Activated CD4-positive, alpha-beta T cell treated with anti-CD3 and anti-CD28 coated beads, Interleukin-2, amount 10 ng/mL, durations not matched to agents 24 days and 14 days (primary cell): Measurements from ENCODE around the gene RIPOR3. TPM values are rescaled to one million over a fixed set of nuclear protein-coding genes. Genes with fewer than 3 reads are reported as not detected.
"Not testable (repeated sequence)": the region's sequence is repeated elsewhere in the genome, so short reads cannot be mapped to it uniquely, and the experiment has no call there.

Experiments
- DNase-seq: peaks from one replicate; pipeline ENCODE4 v3.0.0; 2022
- H3K27ac Mint-ChIP-seq: one replicate; pipeline ENCODE4 v1.8.0; 2022; ENCODE audit warnings: mild to moderate bottlenecking, mixed read lengths
- H3K27me3 Mint-ChIP-seq: one replicate; pipeline ENCODE4 v1.8.0; 2022; ENCODE audit warnings: mixed read lengths
- H3K36me3 Mint-ChIP-seq: one replicate; pipeline ENCODE4 v1.8.0; 2022; ENCODE audit warnings: low read depth, mild to moderate bottlenecking, mixed read lengths
- H3K4me1 Mint-ChIP-seq: one replicate; pipeline ENCODE4 v1.8.0; 2021; ENCODE audit warnings: mixed read lengths
- H3K4me3 Mint-ChIP-seq: one replicate; pipeline ENCODE4 v1.8.0; 2022; ENCODE audit warnings: mild to moderate bottlenecking, moderate library complexity, mixed read lengths
- H3K9me3 Mint-ChIP-seq: one replicate; pipeline ENCODE4 v1.8.0; 2021; ENCODE audit warnings: mixed read lengths
- intact Hi-C: fragments of 100-400 bp; cut with micrococcal nuclease; formaldehyde crosslinking; loops from one replicate; pipeline ENCODE4 v1.15.1; 2023
- total RNA-seq: library from RNA; stranded (reverse); gene quantifications from 2 replicates; pipeline ENCODE4 v1.2.3, GENCODE V29; 2022

RIPOR3 gene
- total RNA-seq, 1 donor from 2014 or later = not detected

- intact Hi-C loops = no loop called here
- no peaks in the 10 kb centered on the region for H3K36me3 Mint-ChIP-seq
- peaks cover 6% of the 10 kb centered on the region for H3K27me3 Mint-ChIP-seq
- H3K4me3 Mint-ChIP-seq = no peak overlapping the region
- H3K4me1 Mint-ChIP-seq = peaks cover 2% of the 10 kb centered on the region
- DNase-seq = no peak
- no peak overlapping the region for H3K27ac Mint-ChIP-seq
- H3K9me3 Mint-ChIP-seq = no peaks in the 10 kb centered on the region
These were observed 32.5 kb downstream of the RIPOR3 start for GRCh38 chr20:50658804-50659380.

- Mint-ChIP-seq H3K27ac (no peak overlapping the region), H3K4me1 (no peaks in the 10 kb centered on the region)
- intact Hi-C loops = no loop called here
These were observed 35.9 kb downstream of the RIPOR3 start for GRCh38 chr20:50655311-50655880.

GRCh38 chr20:50654904-50655303 is 36.4 kb downstream of the RIPOR3 start:
- no peaks in the 10 kb centered on the region for H3K9me3 Mint-ChIP-seq
- no peaks in the 10 kb centered on the region for H3K36me3 Mint-ChIP-seq
- H3K27ac Mint-ChIP-seq = no peak overlapping the region
- no peak overlapping the region for H3K4me3 Mint-ChIP-seq
- no peak for DNase-seq
- no peaks in the 10 kb centered on the region for H3K4me1 Mint-ChIP-seq
- intact Hi-C loops = no loop called here
- H3K27me3 Mint-ChIP-seq = peaks cover 4% of the 10 kb centered on the region

More at GRCh38 chr20:50655311-50655880, 35.9 kb downstream of the RIPOR3 start:
- no peak for DNase-seq
- no peaks in the 10 kb centered on the region for H3K9me3 Mint-ChIP-seq
- H3K36me3 Mint-ChIP-seq = no peaks in the 10 kb centered on the region
- peaks cover 4% of the 10 kb centered on the region for H3K27me3 Mint-ChIP-seq
- no peak overlapping the region for H3K4me3 Mint-ChIP-seq

GRCh38 chr20:50652702-50653294 is 38.5 kb downstream of the RIPOR3 start:
- intact Hi-C loops = no loop called here
- H3K4me3 Mint-ChIP-seq = no peak overlapping the region
- H3K9me3 Mint-ChIP-seq = no peaks in the 10 kb centered on the region
- H3K4me1 Mint-ChIP-seq = no peaks in the 10 kb centered on the region
- no peak for DNase-seq
- peaks cover 2% of the 10 kb centered on the region for H3K27me3 Mint-ChIP-seq
- H3K27ac Mint-ChIP-seq = no peak overlapping the region
- H3K36me3 Mint-ChIP-seq = no peaks in the 10 kb centered on the region

DNA sequence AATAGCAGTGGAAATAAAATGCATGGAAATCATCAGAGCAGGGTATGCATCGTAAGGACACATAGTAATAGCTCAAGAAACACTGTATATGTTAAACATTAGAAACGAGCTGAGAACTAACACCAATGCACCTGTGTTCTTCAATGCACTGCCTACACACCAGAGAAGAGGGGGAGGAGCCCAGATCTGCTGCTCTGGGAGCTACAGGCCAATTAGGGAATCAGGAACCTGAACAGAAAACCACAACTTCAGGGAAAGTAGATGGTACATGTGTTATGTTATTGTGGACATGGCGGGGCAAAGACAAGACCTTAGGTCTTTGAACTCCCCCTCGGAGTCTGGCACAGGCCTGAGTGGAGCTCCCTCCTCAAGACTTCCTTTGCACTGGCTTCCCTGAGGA is 39.7 kb downstream of the RIPOR3 start:
- H3K27ac Mint-ChIP-seq = no peak overlapping the region
- H3K27me3 Mint-ChIP-seq = peaks cover 2% of the 10 kb centered on the region
- H3K36me3 Mint-ChIP-seq = no peaks in the 10 kb centered on the region
- H3K9me3 Mint-ChIP-seq = no peaks in the 10 kb centered on the region
- DNase-seq = no peak
- no peaks in the 10 kb centered on the region for H3K4me1 Mint-ChIP-seq
- no peak overlapping the region for H3K4me3 Mint-ChIP-seq
- intact Hi-C loops = no loop called here

- Mint-ChIP-seq H3K36me3 (no peaks in the 10 kb centered on the region), H3K27me3 (peaks cover 2% of the 10 kb centered on the region), H3K9me3 (no peaks in the 10 kb centered on the region), H3K4me3 (no peak overlapping the region), H3K4me1 (no peaks in the 10 kb centered on the region), H3K27ac (no peak overlapping the region)
- no peak for DNase-seq
- intact Hi-C loops = no loop called here
These were observed 41.8 kb downstream of the RIPOR3 start for GRCh38 chr20:50649590-50649989.

- peaks cover 2% of the 10 kb centered on the region for H3K27me3 Mint-ChIP-seq
- intact Hi-C loops = no loop called here
- no peak overlapping the region for H3K4me3 Mint-ChIP-seq
- DNase-seq = no peak
- H3K4me1 Mint-ChIP-seq = no peaks in the 10 kb centered on the region
- no peak overlapping the region for H3K27ac Mint-ChIP-seq
- H3K9me3 Mint-ChIP-seq = no peaks in the 10 kb centered on the region
- H3K36me3 Mint-ChIP-seq = no peaks in the 10 kb centered on the region
These were observed 42.7 kb downstream of the RIPOR3 start for GRCh38 chr20:50648651-50649050.

- no peaks in the 10 kb centered on the region for H3K36me3 Mint-ChIP-seq
- no peaks in the 10 kb centered on the region for H3K4me1 Mint-ChIP-seq
- intact Hi-C loops = no loop called here
- H3K4me3 Mint-ChIP-seq = no peak overlapping the region
- no peak overlapping the region for H3K27ac Mint-ChIP-seq
- H3K9me3 Mint-ChIP-seq = no peaks in the 10 kb centered on the region
- no peaks in the 10 kb centered on the region for H3K27me3 Mint-ChIP-seq
- DNase-seq = no peak
These were observed 44.8 kb downstream of the RIPOR3 start for GRCh38 chr20:50646483-50646996.

DNA sequence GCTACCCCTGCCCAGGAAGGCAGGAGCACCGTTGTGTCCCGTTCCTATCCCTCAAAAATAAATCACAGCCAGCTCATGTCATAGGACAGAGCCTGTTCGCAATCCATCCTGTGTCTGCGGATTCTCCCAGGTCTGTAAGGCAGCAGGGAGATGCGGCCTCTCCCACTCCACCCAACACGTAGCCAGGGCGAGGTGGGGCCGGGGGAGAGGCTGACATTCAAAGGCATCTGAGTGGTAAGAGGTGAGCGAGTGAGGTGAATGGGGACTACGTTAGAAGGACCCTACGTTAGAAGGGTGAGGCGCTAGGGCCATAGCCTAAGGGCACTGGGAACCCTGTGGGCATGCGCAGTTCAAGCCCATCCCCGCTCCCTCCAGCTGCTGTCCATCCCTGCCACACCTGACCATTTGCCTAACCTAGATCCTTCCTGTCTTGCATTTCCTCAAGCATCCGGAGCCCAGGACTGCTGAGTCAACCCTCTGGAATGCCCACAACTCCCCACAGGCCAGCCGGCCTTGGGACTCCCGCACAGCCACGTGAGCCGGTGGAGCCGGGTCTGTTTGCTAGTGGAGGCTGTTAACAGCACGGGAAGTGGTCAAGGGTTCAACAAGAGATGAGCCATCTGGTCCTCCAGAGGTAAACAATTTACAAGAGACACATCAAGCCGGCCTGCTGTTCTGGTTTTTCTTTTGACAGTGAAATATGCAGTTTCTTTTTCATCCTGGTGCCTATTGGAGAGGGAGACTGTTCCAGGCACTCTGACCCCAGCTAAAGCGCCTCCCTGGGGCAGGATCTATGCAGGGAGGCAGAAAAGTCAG is 45.9 kb downstream of the RIPOR3 start:
- Mint-ChIP-seq H3K4me1 (no peaks in the 10 kb centered on the region), H3K27ac (no peak overlapping the region), H3K9me3 (no peaks in the 10 kb centered on the region), H3K4me3 (no peak overlapping the region), H3K27me3 (no peaks in the 10 kb centered on the region), H3K36me3 (no peaks in the 10 kb centered on the region)
- intact Hi-C loops = no loop called here
- DNase-seq = no peak

DNA sequence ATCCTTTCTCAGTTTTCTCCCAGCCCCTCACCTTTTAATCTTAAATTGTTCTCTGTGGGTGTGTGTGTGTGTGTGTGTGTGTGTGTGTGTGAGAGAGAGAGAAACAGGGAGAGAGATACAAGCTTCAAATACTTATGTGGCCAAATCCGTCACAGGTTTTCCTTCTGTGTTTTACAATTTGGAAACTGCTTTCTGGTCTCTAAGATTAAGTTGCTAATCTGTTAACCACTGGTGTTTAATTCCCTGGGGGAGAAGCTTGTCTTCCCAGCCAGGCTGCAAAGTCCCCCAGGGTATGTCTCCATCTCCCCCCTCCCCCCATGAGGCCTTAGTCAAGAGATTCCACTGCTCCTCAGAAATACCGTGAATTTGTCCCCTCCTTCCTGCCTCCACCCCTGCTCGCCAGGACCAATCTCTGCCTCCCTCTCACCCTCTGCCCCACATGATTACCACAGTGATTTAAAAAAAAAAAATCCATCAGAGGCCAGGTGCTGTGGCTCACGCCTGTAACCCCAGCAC is 49.0 kb downstream of the RIPOR3 start:
- no peak overlapping the region for H3K27ac Mint-ChIP-seq
- H3K4me3 Mint-ChIP-seq = no peak overlapping the region
- no peaks in the 10 kb centered on the region for H3K4me1 Mint-ChIP-seq
- intact Hi-C loops = no loop called here
- no peaks in the 10 kb centered on the region for H3K9me3 Mint-ChIP-seq
- no peaks in the 10 kb centered on the region for H3K36me3 Mint-ChIP-seq
- no peaks in the 10 kb centered on the region for H3K27me3 Mint-ChIP-seq
- DNase-seq = no peak

DNA sequence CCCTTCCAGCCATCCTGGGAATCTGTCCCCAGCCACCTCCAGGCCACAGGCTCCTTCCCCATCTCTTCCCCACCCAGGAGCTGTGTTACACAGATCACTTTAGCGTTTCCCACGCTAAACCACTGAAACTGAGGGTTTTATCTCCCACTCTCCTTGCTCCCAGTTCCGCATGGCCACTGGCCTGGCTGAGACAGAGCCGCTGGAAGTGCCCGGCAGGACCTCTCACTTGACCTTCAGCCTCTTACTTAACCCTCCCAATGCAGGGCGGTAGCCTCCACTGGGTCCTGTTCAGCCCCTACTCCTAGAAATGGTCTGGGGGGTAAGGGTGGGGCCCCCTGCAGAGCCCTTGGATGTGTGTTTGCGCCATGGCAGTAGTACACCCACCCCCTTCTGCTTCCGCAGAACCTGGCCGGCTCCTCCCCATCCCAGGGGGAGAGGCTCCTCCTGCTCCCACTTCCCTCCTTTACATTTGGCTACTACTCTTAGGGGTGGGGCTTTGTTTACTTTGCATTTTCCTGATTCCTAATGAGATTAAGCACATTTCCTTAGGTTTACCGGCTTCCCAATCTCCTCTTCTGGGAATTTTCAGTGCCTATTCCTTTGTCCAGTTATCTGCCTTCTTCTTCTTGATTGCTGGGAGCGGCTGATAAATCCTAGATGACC is 49.6 kb downstream of the RIPOR3 start:
- H3K36me3 Mint-ChIP-seq, H3K27me3 Mint-ChIP-seq, intact Hi-C loops, H3K4me1 Mint-ChIP-seq, H3K27ac Mint-ChIP-seq, DNase-seq, H3K4me3 Mint-ChIP-seq, H3K9me3 Mint-ChIP-seq: not testable (repeated sequence)

GRCh38 chr20:50639971-50640711 is 51.2 kb downstream of the RIPOR3 start:
- H3K27me3 Mint-ChIP-seq, H3K4me1 Mint-ChIP-seq, H3K9me3 Mint-ChIP-seq, intact Hi-C loops, H3K36me3 Mint-ChIP-seq, H3K4me3 Mint-ChIP-seq, H3K27ac Mint-ChIP-seq, DNase-seq: not testable (repeated sequence)
